ENCODE data around the gene SPECC1L. TPM values are rescaled to one million over a fixed set of nuclear protein-coding genes. Genes with fewer than 3 reads are reported as not detected.

Gene SPECC1L
- total RNA-seq, 2 donors from 2014 or later, result 23.1 to 26.0 TPM

DNA sequence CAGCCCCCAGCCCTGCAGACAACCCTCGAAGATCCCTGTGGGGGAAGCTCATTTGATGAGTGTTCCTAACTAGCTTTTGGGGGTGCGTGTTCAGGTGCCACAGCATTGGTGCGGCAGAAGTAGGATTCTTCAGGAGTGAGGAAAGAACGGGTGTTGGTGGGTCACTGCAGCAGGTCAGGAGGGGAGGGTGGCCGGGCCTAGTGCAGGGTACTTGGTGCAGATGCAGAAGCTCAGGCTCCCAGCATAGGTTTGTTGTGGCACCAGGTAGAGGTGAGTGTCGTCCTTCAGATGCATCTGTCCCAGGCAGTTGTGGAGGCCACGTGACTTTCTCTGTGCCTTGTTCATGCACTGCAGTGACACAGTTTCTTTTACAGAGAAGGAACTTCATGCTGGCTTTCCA is 141.6 kb downstream of the SPECC1L start:
- TF ChIP-seq, protein P1, sequence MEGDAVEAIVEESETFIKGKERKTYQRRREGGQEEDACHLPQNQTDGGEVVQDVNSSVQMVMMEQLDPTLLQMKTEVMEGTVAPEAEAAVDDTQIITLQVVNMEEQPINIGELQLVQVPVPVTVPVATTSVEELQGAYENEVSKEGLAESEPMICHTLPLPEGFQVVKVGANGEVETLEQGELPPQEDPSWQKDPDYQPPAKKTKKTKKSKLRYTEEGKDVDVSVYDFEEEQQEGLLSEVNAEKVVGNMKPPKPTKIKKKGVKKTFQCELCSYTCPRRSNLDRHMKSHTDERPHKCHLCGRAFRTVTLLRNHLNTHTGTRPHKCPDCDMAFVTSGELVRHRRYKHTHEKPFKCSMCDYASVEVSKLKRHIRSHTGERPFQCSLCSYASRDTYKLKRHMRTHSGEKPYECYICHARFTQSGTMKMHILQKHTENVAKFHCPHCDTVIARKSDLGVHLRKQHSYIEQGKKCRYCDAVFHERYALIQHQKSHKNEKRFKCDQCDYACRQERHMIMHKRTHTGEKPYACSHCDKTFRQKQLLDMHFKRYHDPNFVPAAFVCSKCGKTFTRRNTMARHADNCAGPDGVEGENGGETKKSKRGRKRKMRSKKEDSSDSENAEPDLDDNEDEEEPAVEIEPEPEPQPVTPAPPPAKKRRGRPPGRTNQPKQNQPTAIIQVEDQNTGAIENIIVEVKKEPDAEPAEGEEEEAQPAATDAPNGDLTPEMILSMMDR (IDR thresholded peaks at IDR 0.05), result no peak
- no peaks in the 10 kb centered on the region for H3K9me3 ChIP-seq
- intact Hi-C loops (cut with DNase I), result no loop called here
- no peak overlapping the region for H3K27ac ChIP-seq
- 86% methylated on average over 7 of the region's 7 CpGs for WGBS, 2 donors
- ATAC-seq (no peak), DNase-seq (no peak)
- no peaks in the 10 kb centered on the region for H3K27me3 ChIP-seq
- H3K4me3 ChIP-seq, result no peak overlapping the region
- peaks cover 0 to 7% of the 10 kb centered on the region in 2 donors for H3K36me3 ChIP-seq (replicated peaks in 1 of 2; ENCODE audit: insufficient read depth in 1 of 2, low read depth in 2 of 2)
- no peaks in the 10 kb centered on the region for H3K4me1 ChIP-seq

GRCh38 chr22:24413271-24413670 is 142.6 kb downstream of the SPECC1L start:
- intact Hi-C loops (cut with DNase I), result no loop called here

DNA sequence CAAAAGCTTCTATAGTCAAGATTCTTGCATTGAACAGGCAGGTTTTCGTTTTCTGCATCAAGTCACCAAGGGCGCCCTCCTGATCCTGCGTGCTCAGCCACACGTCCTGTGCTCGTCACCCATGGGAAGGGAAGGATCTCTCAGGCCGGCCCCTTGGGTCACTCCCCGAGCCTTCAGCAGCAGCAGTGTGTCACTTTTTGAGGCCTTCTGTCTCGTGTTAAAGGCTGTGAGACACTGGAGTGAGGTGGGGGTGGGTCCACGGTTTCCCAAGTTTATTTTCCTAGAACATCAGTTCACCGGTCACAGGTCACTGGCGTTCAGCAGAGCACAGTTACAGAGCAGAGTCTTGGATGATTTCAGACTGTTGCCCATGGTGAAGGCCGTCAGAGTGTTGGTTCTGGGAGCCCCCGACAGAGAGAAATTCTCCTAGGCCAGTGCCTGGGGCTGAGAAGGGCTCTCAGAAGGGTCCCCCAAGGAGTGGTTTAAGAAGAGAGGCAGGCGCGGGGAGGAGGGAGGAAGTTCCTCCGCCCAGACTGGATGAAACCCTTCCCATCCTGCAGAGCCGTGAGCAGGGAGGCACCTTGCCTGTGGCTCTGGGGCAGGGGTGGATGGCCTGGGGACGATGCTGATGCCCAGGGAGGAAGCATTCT is 143.2 kb downstream of the SPECC1L start:
- intact Hi-C loops (cut with DNase I), result no loop called here
- DNase-seq, result no peak
- WGBS, 2 donors, result 89 to 90% methylated on average over 16 to 18 of the region's 18 CpGs
- Histone ChIP-seq H3K4me3 (no peak overlapping the region), H3K9me3 (no peaks in the 10 kb centered on the region), H3K27ac (no peak overlapping the region), H3K36me3 (replicated peaks in 1 of 2; ENCODE audit: insufficient read depth in 1 of 2, low read depth in 2 of 2) (peaks cover 0 to 7% of the 10 kb centered on the region in 2 donors), H3K27me3 (no peaks in the 10 kb centered on the region), H3K4me1 (no peaks in the 10 kb centered on the region)
- TF ChIP-seq, protein P1 (IDR thresholded peaks at IDR 0.05), result no peak
- no peak for TF ChIP-seq POLR2A (IDR thresholded peaks at IDR 0.05)
- ATAC-seq, result no peak

More at GRCh38 chr22:24413271-24413670, 142.6 kb downstream of the SPECC1L start:
- DNase-seq, result no peak
- no peaks in the 10 kb centered on the region for H3K9me3 ChIP-seq
- TF ChIP-seq, protein P1 (IDR thresholded peaks at IDR 0.05), result no peak
- no peak for TF ChIP-seq POLR2A (IDR thresholded peaks at IDR 0.05)
- H3K4me1 ChIP-seq, result no peaks in the 10 kb centered on the region
- H3K36me3 ChIP-seq (replicated peaks in 1 of 2; ENCODE audit: insufficient read depth in 1 of 2, low read depth in 2 of 2), result peaks cover 0 to 7% of the 10 kb centered on the region in 2 donors
- no peak overlapping the region for H3K27ac ChIP-seq
- WGBS, 2 donors, result 94 to 100% methylated on average over 9 of the region's 9 CpGs
- H3K27me3 ChIP-seq, result no peaks in the 10 kb centered on the region
- ATAC-seq, result no peak
- H3K4me3 ChIP-seq, result no peak overlapping the region

GRCh38 chr22:24414523-24414922 is 143.9 kb downstream of the SPECC1L start:
- H3K9me3 ChIP-seq, result no peaks in the 10 kb centered on the region
- peaks cover 0 to 7% of the 10 kb centered on the region in 2 donors for H3K36me3 ChIP-seq (replicated peaks in 1 of 2; ENCODE audit: insufficient read depth in 1 of 2, low read depth in 2 of 2)
- no peak overlapping the region for H3K27ac ChIP-seq
- no peaks in the 10 kb centered on the region for H3K4me1 ChIP-seq
- DNase-seq (no peak), ATAC-seq (no peak)
- TF ChIP-seq, protein P1 (IDR thresholded peaks at IDR 0.05), result no peak
- no peak for TF ChIP-seq POLR2A (IDR thresholded peaks at IDR 0.05)
- H3K27me3 ChIP-seq, result no peaks in the 10 kb centered on the region
- H3K4me3 ChIP-seq, result no peak overlapping the region
- 88 to 93% methylated on average over 19 to 21 of the region's 21 CpGs for WGBS, 2 donors
- intact Hi-C loops (cut with DNase I), result no loop called here

Data from body of pancreas (tissue), 4 donors.